HG02678 (cell line): ENCODE results near the gene VWA3B.
"Not testable (repeated sequence)": the region's sequence is repeated elsewhere in the genome, so short reads cannot be mapped to it uniquely, and the experiment has no call there.

Source experiments
- ATAC-seq: cut with Tn5 transposase; IDR thresholded peaks from one replicate; pipeline ENCODE4 v1.9.1; 2021; ENCODE audit warnings: mild to moderate bottlenecking, moderate library complexity; ENCODE audit not compliant: unreplicated experiment

Gene VWA3B

DNA sequence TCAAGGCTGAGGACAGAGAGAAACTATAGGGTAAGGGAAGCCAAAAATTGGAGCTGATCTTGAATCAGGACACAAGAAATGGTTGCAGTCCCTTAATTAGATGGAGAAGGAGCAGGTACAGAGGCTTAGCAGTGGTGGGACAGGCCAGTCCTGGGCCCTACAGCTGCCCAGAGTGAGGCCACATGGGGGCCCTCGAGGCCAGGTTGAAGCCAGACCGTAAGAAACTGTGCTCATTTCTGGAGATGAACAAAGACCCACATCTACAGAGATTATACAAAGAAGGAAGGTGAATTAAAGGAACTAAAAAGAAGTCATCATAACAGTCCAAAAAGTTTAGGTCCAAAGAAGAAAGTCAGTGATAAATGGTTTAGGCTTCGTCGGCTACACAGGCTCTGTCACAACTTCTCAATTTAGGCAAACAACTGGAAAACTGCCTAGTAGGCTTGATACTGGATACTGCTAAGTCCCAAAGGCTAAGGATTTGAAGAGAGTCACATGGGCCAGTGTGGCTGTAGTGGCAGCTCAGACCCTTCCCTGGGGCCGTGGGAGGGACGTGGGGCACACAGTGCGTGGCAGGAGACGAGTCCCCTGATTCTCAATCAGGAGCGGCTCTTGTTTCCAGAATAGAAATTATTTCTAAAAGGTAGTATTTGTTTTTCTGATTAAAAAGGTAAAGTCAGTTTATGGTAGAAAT is 208.9 kb downstream of the VWA3B start:
- no peak for ATAC-seq

DNA sequence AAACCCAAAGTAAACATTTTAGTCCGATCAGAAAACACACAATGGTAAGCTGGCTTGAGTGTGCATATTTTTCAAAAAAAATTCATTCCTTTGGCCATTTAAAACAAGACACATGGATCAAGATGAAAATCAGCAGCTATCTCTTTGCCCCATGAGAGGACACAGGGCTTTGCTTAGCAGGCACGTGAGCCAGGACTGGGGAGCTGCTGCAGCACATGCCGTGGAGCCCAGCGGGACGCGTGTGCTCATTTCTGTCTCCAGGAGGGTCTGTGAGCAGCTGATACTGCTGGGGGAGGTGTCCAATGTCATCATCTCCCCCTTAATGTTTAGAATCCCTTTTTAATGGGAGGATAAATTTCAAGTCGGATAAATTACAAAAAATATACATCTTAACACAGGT is 209.5 kb downstream of the VWA3B start:
- ATAC-seq, result no peak

DNA sequence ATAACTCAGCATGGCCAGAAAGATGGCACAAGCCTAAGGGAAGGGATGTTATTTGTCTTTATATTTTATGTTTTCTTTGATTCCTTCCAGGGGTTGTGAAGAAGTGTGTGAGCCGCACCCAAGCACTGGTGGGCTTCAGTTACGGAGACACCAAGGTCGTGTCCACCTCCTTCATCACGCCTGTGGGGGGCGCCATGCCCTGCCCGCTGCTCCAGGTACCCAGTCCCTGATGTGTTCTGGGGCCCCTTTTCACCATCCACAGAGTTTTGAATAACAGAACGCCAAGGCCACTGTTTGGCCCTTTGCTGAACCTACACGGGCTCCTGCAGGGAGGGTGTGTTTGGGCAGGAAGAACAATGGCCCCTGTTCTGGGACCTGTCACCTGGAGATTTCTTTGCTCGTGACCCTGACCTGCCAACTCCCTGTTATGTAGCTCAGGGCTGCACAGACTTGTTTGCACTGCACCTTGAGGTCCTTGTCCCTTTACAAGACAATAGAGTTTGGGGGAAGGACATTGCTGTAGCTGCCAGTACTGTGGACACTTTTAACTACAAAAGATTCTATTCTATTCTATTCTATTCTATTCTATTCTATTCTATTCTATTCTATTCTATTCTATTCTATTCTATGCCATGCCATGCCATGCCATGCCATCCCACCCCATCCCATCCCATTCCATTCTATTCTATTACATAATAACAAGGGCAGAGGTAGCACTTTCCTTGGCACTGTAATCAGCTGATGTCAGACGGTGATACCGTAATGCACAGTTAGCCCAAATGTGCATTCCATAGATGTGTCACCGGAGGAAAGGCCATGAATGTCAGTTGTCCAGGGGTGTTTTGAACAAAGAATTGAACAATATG is 211.1 kb downstream of the VWA3B start:
- ATAC-seq, result no peak

DNA sequence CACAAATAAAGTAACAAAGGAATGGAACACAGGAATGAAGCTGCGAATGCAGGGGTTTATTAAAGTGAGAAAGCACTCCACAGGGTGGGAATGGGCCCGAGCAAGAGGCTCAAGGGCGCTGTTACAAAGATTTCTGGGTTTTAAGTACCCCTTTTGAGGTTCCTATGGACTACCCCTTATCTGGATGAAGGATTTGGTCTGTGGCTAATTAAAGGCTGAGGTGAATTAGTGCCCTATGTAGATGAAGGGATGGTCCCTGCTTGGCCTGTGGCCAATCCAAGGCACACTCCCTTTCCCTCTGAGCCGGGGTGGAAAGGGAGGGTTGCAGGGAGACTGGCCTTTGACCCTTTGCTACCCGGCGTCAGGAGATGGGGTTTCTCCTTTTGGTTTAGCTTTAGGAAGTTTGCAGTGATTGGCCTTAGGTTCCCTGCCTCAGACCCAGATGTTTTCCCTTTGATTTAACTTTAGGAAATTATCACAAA is 211.8 kb downstream of the VWA3B start:
- ATAC-seq, result no peak

DNA sequence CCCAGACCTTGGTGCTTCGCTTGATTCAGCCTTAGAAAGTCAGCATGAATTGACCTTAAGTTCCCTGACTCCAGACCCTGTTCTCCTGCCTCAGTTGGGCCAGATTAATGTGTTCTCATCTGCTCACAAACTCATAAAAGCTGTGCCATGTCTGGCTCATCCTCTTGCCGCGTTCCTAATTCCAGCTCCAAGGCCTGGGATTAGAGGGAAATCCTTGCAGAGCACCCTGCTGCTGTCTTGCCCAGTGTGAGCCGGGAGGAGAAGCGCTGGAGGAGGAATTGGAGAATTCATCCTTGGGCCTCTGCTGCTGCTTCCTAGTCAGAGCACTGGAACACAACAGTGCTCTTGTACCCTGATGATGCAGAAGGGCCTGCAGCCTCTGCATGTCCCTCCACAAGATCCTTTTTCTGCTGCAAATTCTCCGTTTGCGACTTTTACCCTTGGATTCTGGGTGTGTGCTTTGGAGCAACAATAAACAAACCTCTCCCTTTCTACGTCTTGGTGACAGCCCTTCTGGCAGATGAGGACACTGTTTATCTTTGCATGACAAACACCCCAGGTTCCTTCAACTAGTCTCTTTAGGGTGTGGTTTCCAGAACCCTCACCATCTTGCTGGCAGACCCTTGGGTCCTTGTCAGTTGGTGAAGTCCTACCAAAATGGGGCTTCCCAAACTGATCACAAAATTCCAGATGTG is 212.4 kb downstream of the VWA3B start:
- no peak for ATAC-seq

DNA sequence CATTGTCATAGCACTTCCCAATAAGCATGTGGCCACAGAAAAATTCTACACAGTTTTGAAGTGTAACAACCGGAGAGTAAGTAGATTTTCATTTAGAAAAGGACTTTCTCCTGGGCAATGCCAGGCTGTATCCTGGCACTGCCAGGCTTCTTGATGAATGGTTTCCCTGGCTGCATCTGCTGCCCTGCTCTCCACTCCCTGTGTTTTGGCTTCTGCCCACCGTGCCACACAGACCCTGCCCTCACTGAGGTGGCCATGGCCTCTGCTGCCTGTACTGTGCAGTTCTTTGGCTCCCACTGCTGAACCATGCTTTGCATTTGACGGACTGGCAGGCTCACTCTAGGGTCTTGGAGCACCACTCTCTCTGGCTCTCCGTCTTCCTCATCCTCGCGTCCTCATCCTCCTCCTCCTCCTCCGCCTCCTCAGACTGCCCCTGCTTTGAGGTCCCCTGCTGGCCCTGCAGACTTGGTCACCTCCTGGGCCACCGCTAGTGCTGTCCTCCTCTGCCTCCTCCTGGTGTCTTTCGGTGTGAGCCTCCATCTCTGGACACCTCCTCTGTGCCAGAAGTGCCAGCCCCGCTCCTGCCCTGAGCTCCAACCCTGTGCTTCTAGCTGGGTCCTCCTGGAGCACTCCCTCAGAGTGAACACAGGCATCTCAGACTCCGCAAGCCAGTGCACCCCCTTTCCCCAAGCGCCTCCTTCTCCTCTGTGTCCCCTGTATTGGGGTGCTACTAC is 213.3 kb downstream of the VWA3B start:
- no peak for ATAC-seq

DNA sequence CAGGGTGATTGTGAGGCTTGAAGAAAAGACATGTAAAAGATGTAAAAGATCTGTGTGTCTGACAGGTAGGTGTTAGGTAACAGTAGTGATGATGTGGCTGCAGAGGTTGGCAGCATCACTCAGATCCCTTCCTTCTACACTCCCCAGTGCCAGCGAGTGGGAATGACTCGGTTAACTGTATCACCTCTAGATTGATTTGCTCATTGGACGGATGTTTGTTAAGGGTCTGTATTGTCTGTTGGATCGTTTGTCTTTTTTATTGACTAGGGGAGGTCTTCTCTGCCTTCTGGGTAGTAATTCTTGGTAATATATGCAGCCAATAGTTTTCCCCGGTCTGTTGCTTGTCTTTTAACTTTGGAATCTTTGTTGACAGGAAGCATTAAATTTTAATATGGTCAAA is 214.5 kb downstream of the VWA3B start:
- ATAC-seq, result no peak

DNA sequence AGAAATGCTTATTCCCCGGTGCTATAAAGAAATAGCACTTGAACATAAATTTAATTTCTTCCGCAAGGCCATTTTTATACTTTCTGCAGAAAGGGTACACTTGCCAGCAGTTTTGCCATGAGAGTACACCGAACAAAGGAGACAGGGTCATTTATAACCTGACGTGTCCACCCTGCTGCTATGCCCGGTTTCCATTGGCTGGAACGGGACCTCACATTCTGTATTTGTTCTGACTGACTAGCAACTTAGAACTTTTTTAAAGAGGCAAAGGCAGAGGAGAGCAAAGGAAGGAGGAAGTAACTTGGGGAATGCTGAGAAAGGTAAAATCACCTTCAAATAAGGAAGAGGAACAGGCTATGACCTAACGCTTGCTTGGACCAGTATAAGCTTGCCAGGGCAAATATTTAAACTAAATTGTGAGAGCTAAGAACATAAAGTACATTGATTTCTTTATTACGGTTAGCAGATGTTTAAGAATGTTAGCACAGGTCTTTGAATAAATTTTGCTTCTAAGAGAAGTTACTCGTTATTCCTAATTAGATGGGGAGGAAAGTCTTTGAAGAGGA is 220.2 kb downstream of the VWA3B start:
- ATAC-seq, result not testable (repeated sequence)

DNA sequence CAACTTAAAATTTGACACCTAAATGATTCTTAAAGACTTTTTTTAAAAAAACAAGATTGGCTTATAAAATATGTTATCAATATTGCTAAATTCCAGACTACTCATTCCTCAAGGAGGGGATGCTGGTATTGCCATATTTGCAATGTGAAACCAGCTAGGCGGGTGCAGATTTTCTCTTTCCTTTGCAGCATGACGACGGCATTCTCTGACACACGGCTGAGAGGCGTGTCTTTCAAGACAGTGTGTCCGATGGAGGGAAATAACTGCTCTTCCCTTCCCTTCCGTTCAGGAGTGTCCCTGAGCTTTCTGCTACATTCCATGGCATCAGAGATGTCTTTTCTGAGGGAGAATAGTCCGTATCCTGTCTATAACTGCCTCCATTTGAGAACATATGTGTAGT is 221.1 kb downstream of the VWA3B start:
- ATAC-seq, result no peak

DNA sequence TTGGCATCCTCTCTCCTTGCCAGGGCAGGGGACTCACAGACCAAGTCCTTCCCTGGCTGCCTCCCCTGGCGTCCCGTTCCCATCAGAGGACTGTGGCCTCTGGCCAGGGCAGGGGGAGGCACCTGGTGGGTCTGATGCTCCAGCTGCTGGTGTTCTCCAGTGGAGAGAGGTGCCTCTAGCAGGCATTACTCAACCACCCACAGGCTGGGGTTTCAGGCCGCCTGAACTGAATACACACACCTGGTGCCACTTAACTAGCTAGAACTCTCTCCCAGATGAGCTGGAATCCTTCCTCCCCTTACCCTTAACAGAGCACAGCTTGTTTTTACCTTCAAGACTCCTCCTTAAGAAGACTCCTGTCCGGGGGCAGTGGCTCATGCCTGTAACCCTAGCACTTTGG is 221.6 kb downstream of the VWA3B start:
- no peak for ATAC-seq

DNA sequence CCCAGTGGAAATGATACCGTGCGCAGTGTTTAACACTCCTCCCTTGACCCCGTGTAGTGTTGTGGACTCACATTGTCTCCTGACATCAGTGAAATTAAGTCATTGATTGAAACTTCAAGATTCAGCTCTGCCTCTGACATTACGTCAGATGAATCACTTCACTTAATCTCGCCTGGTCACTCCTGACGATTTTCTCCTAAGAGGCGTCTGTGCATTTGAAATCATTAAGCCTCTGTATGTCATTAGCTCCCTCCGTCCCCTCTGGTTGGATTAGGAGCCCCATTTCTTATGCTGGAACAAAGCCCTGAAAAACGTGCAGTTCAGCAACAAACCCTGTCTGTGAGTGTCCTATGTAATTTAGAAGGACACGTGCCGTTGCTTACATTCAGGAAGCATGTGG is 222.6 kb downstream of the VWA3B start:
- no peak for ATAC-seq

DNA sequence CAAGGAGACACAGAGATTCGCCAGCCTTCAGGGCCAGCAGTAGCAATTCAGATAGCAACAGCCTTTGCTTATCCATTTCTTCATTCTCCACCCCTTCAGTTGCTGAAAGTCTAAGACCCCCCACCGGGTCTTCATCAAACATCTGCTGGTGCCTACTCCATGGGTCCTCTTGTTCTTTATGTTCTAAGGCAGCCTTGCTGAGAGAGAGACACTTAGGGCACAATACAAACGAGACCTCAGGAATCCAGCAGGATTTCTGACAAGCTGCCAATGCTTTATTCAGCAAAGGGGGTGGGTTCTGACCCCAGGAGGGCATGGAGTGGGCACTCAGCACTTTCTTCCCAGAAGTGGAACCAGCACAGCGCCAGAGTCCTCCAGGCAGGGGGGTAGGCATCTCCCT is 223.0 kb downstream of the VWA3B start:
- no peak for ATAC-seq

DNA sequence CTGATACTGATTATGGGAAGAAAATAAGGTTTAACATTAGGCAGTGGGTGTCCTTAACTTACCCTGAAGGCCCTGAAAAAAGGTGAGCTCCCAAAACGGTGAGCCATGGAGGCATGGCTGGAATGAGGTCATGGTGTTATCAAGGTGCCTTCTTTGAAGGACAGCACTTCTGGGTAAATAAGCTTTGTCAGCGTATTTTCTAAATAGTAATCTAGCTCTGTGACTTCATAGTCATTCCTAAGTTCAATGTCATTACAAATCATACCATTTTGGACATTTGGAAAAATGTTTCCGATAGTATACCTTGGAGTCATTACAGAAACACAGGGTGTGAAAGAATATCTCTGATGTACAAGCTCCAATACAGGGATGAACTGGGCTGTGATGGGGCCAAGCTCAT is 224.1 kb downstream of the VWA3B start:
- no peak for ATAC-seq

DNA sequence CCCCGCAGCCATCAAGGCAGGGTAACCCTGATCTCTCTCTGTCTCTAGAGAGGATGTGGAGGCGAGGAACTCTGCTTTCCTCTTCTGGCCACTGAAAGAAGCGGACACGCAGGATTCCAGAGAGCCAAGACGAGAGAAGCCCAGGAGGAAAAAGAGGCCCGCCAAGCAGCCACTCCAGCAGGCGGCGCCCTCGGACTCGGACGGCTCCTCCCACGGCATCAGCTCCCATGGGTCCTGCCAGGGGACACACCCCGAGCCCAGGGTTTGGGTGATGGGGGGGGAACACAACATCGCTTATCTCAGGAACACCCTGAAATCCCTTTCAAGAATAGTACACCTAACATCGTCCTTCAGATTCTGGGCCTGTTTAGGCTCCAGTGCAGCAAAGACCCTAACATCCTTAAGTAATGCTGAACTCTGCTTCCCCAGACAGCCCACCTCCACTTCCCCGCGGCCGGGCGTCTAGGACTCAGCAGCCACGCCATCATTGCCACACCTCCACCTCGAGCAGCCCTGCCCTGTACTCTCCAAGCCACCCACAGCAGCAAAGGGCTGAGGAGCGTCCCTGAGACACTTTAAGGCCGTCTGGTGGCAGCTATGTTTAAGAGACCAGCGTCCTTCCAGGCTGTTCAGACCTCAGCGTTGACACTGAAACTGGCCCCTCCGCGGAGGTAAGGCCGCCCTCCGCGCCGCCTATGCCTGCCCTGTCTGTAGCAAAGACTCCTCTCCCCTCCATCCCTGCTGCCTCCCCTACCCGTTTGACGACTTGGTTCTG is 225.0 kb downstream of the VWA3B start:
- no peak for ATAC-seq

DNA sequence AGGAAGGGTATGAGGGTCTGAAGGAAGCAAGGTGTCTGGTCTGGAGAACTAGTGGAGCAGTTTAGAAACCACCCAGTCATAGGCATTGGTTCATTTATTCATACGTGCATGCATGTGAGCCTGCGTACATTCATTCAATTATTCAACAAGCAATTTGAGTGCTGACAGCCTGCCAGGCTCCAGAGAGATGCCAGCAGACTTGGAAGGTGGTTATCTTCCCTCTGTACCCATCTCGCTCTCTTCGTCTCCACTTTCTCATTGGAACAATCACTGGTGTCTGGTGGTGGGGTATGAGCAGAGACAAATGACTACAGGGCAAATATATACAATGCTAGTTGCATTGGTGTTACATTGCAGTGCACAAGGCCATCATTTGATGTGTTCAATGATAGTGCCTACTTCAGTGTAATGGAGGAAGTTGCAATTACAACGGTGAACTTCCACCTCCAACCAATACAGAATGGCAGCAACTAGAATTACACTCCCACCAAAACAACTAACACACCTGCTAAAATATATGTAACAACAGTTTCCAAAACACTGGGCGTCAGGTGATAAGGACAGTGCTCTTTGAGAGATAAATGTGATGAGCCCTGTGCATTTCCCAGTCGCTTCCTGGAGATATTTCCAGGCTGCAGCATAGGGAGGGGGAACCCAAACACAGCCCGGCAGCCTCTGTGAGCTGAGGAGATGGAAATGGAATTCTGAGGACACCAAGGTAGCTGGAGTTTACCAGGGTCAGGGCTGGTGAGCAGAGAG is 226.7 kb downstream of the VWA3B start:
- ATAC-seq, result no peak

DNA sequence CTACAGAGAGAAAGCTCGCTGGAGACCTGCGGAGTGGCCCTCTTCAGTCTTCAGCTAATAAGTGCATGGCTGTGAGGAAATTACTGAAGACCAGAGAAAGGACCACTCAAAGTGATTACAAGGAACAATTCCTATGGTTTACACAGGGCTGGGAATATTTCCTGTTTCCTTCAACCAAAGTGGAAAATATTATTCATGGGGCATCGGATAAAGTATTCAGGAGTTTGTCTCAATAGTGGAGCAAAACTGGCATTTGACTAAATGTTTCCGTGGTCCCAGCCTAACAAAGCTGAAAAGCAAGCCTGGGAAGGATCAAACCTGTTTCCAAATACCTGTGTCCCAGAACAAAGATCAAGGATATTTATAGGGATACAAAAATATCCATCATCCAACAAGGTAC is 227.3 kb downstream of the VWA3B start:
- no peak for ATAC-seq

DNA sequence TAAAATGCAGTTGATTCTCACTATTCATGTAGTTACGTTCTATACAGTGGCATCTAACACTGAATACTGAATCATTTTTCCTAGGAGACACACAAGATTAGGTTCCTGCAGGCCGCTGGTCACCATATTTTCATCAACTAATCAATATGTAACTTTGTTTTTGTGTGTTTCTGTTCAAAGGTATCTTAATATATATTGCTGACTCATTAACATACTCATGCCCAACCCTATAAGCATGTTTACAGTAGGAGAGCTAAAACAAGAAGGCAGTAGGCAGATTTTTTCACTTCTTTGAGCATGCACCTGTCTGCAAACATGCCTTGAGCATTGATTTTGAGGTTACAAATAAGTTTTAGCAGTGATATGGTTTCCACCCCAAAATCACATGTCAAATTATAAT is 229.0 kb downstream of the VWA3B start:
- no peak for ATAC-seq

DNA sequence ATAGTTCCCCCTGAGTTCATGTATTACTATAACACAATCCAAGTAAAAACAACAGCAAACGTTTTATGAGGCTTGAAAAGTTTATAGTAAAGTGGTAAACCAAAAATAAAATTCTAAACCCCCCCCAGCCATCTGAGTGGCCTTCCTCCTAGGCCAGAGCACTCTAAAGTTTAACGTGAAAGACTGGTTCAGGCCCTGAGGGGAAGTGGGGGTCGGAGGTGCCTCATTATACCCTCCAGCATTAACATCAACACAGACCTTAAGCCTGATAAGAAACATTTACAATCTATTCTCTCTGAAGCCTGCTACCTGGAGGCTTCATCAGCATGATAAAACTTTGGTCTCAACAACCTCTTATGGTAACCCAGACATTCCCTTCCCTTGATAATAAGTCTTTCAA is 230.2 kb downstream of the VWA3B start:
- ATAC-seq, result no peak

DNA sequence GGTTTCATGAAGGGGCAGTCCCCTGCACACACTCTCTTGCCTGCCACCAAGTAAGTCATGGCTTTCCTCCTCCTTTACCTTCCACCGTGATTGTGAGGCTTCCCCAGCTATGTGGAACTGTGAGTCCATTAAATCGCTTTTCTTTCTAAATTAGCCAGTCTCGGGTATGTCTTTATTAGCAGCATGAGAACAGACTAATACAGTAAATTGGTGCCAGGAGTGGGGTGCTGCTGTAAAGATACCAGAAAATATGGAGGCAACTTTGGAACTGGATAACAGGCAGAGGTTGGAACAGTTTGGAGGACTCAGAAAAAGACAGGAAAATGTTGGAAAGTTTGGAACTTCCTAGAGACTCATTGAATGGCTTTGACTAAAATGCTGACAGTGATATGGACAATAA is 233.2 kb downstream of the VWA3B start:
- ATAC-seq, result not testable (repeated sequence)
